Measurements from ENCODE around the gene ZFPM1.

GRCh38 chr16:88444826-88445582 lies 8.1 kb upstream of the ZFPM1 start:
- no peak for TF ChIP-seq CTCF (conservative IDR thresholded peaks at IDR 0.05 in 1 of 2, IDR thresholded peaks at IDR 0.05 in 1 of 2; ENCODE audit: extremely low read depth in 1 of 2, insufficient read depth in 1 of 2, low read depth in 1 of 2, low read length in 2 of 2)
- no peak for TF ChIP-seq EZH2 (IDR thresholded peaks at IDR 0.05; ENCODE audit: borderline replicate concordance, low read length)
